HFF-Myc (cell line): Measurements from ENCODE around the gene COQ7.

Source experiments
- DNase-seq: peaks from one replicate; pipeline ENCODE4 v3.0.0-alpha.2; 2011; ENCODE audit warnings: low read depth; ENCODE audit errors: extremely low read depth
- H3K4me3 ChIP-seq: replicated peaks from 2 replicates; pipeline ENCODE4 v1.5.1; 2011; ENCODE audit warnings: low read depth, mild to moderate bottlenecking, control low read depth, low read length
- CTCF ChIP-seq: IDR thresholded peaks from 2 replicates; pipeline ENCODE4 v1.5.1; 2012; ENCODE audit warnings: mild to moderate bottlenecking, low read depth, low read length, control low read depth; ENCODE audit errors: missing control alignments

COQ7 gene

GRCh38 chr16:19084139-19084538, 16.7 kb downstream of the COQ7 start:
- H3K4me3 ChIP-seq: no peak overlapping the region
- no peak for TF ChIP-seq CTCF

DNA sequence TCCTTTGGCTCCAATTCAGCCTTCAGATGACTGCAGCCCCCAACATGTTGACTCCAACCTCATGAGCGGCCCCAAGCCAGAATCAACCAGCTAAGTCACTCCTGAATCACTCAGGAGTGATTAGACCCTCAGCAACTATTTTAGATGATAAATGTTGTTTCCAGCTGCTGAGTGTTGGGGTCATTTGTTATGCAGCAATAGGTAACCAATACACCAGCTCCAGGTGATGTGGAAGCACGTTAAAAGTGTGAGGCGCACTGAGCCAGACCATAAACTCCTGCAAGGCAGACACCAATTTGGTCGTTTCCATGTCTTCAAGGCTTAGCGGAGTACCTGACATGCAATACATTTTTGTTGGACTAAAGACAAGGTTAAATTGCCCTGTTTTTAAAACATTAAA, 17.5 kb downstream of the COQ7 start:
- no peak for TF ChIP-seq CTCF
- no peak for DNase-seq
- H3K4me3 ChIP-seq: no peak overlapping the region

More at GRCh38 chr16:19084139-19084538, 16.7 kb downstream of the COQ7 start:
- DNase-seq: no peak

- peak overlapping the region; percentile 32 for H3K4me3 ChIP-seq
- no peak for TF ChIP-seq CTCF
- DNase-seq: no peak
Measured at GRCh38 chr16:19085679-19086200, 18.3 kb downstream of the COQ7 start.

DNA sequence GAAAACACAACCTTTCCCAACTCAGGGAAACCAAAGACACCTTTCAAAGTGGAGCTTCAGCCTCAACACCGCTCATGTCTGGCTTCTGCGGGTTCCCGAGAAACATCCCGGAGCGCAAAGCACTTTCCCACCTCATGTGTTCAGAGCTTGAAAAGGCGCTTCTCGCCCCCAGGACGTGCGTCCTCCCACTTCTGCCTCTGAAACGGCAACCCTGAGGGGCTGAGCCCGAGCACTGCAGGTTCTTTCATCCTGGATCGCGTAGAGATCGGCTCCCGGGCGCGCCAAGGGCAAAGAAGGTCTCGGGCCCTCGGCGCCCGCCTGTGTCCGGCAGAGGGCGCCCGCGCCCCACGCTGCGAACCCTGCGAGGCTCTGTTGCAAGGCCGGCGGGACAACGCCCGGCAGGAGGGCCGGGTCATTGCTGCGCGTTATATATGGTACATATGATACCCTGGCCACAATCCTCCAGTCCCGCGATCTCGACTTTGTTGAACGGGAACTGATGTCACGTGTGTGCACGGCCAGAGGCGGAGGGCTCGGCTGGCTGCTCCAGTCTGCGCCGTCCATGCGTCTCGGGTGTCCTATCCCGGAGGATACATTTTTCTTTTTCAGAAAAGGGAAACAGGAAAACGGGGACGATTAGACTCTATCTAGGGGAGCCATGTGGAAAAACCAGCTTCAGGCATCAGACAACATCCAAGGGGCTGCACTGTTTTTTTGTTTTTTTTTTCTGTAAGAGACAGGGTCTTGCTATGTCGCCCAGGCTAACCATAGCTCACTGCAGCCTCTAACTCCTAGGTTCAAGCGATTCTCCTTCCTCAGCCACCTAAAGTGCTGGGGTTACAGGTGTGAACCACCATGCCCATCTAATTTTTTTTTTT, 19.1 kb downstream of the COQ7 start:
- TF ChIP-seq CTCF: peak; percentile 99
- DNase-seq: peak; percentile 87
- H3K4me3 ChIP-seq: peak overlapping the region; percentile 32

GRCh38 chr16:19088341-19088916, 21.0 kb downstream of the COQ7 start:
- no peak for TF ChIP-seq CTCF
- DNase-seq: no peak
- H3K4me3 ChIP-seq: no peak overlapping the region

GRCh38 chr16:19089410-19089955, 22.1 kb downstream of the COQ7 start:
- DNase-seq: no peak
- TF ChIP-seq CTCF: no peak
- no peak overlapping the region for H3K4me3 ChIP-seq
